SU-DHL-6 (cell line): ENCODE results near the gene RPS27.

Experiments used
- H2AFZ ChIP-seq: fragments of 200-600 bp; sonication (generic); 2 replicates; pipeline ENCODE4 v1.6.1; 2014; ENCODE audit warnings: low read depth, mild to moderate bottlenecking, moderate library complexity, mixed read lengths, antibody characterized with exemption, low read length; ENCODE audit not compliant: severe bottlenecking
- H3F3A ChIP-seq: fragments of 200-600 bp; shearing (Covaris generic); 2 replicates; pipeline ENCODE4 v1.6.0; 2016; ENCODE audit warnings: antibody characterized with exemption, mild to moderate bottlenecking; ENCODE audit not compliant: insufficient read depth
- H3K27ac ChIP-seq: fragments of 200-600 bp; sonication (generic); 2 replicates; pipeline ENCODE4 v1.5.1; 2016; ENCODE audit warnings: low read depth, mild to moderate bottlenecking, low read length, moderate library complexity, mixed read lengths
- H3K27me3 ChIP-seq: fragments of 200-600 bp; sonication (generic), shearing (Covaris generic); 2 replicates; pipeline ENCODE4 v1.6.0; 2014; ENCODE audit warnings: mild to moderate bottlenecking, low read length
- H3K36me3 ChIP-seq: fragments of 200-600 bp; sonication (generic); 2 replicates; pipeline ENCODE4 v1.6.1; 2014; ENCODE audit warnings: mild to moderate bottlenecking, low read length, mixed read lengths
- H3K4me2 ChIP-seq: fragments of 300-600, 200-600 bp; shearing (Covaris generic), sonication (generic); 2 replicates; pipeline ENCODE4 v1.6.0; 2014; ENCODE audit warnings: low read length, low read depth, mild to moderate bottlenecking; ENCODE audit not compliant: poor library complexity, severe bottlenecking
- H3K4me3 ChIP-seq: fragments of 200-600 bp; sonication (generic); 2 replicates; pipeline ENCODE4 v1.5.1; 2014; ENCODE audit warnings: antibody characterized with exemption, low read length, mild to moderate bottlenecking, mixed read lengths; ENCODE audit not compliant: insufficient read depth, poor library complexity, severe bottlenecking
- H3K79me2 ChIP-seq: fragments of 200-600 bp; sonication (generic); 2 replicates; pipeline ENCODE4 v1.6.1; 2014; ENCODE audit warnings: mild to moderate bottlenecking, low read length, moderate library complexity; ENCODE audit not compliant: insufficient read depth
- H3K9ac ChIP-seq: fragments of 200-600 bp; sonication (generic); 2 replicates; pipeline ENCODE4 v1.7.0; 2014; ENCODE audit warnings: mild to moderate bottlenecking, low read length
- H3K9me2 ChIP-seq: fragments of 200-600 bp; sonication (generic); replicated peaks from 2 replicates; pipeline ENCODE4 v1.6.1; 2014; ENCODE audit warnings: low read length; ENCODE audit not compliant: insufficient read depth
- H3K9me3 ChIP-seq: fragments of 200-600 bp; sonication (generic); 2 replicates; pipeline ENCODE4 v1.6.1; 2014; ENCODE audit warnings: low read length, mixed read lengths; ENCODE audit not compliant: insufficient read depth
- H4K20me1 ChIP-seq: fragments of 200-600 bp; sonication (generic); 2 replicates; pipeline ENCODE4 v1.6.1; 2014; ENCODE audit warnings: low read depth, mild to moderate bottlenecking, antibody characterized with exemption, low read length, moderate library complexity, mixed read lengths
- EZH2phosphoT487 ChIP-seq: fragments of 200-600 bp; sonication (generic), shearing (Covaris generic); conservative IDR thresholded peaks from 2 replicates; pipeline ENCODE4 v1.6.1; 2018; ENCODE audit warnings: mild to moderate bottlenecking, antibody characterized with exemption, low read length, moderate library complexity, mixed read lengths
- TF ChIP-seq, protein P1 (sequence below): fragments of 200-600 bp; sonication (generic); IDR thresholded peaks from one replicate; pipeline ENCODE4 v1.5.1; 2017; ENCODE audit warnings: antibody characterized with exemption, mild to moderate bottlenecking, low read length, moderate library complexity; ENCODE audit not compliant: insufficient read depth, poor library complexity, severe bottlenecking

Gene RPS27

DNA sequence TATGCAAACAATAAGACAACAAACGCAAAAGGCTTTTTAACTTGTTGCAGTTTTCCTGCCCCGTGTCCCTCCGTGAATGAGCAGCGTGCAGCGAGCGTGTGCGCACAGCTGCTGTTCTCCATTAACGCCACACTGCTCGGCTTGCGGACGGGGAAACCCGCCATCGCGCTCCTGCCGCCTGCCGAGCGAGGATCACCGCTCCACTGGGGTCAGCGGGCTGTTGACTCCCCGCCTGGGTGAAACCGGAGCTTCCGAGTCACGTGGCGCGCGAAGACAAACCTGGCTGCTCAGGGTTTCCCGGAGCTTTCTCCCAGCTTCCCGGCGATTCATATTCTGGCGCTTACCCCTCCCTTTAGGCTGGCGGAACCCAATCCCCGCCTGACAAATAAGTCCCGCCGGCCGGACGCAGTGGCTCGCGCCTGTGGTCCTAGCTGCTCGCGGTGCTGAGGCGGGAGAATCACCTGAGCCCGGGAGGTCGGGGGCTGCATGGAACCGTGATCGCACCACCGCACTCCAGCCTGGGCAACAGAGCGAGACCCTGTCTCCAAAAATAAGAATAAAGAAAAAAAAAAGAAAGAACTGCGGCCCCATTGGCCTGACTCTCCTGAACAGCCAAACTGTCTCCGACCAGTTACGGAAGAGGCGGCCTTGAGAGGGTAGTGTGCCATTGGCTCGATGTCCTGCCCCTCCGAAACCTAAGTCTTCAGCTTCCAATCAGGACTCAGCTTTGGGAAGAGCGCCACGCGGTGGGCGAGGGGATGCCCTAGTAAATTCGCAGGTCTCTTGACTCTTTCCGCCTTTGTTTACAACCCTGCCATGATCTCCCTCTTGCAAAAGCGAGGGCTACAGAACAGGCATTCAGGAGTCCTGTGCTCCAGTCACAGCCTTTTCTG, 23.2 kb upstream of the RPS27 start, which contains the start of gene CREB3L4:
Gene CREB3L4, plus strand, starts transcription at position 796 of the 893 bp plus-strand sequence. CDS start 624 bp downstream, outside the sequence.
- Histone ChIP-seq H4K20me1 (no peaks in the 10 kb centered on the region), H3K9me3 (no peaks in the 10 kb centered on the region), H3F3A (peaks cover 25% of the 10 kb centered on the region), H3K27ac (peak within 1 kb of the TSS; percentile 91), H3K27me3 (no peaks in the 10 kb centered on the region), H2AFZ (peak within 1 kb of the TSS; percentile 64), H3K4me2 (peak within 1 kb of the TSS; percentile 77), H3K9me2 (no peaks in the 10 kb centered on the region), H3K9ac (peak within 1 kb of the TSS; percentile 83), H3K4me3 (peak within 1 kb of the TSS; percentile 64), H3K79me2 (peaks cover 25% of the 10 kb centered on the region; the same call in 1 of the 2 replicates), H3K36me3 (no peaks in the 10 kb centered on the region)
- no peak for TF ChIP-seq EZH2phosphoT487
- TF ChIP-seq, protein P1, sequence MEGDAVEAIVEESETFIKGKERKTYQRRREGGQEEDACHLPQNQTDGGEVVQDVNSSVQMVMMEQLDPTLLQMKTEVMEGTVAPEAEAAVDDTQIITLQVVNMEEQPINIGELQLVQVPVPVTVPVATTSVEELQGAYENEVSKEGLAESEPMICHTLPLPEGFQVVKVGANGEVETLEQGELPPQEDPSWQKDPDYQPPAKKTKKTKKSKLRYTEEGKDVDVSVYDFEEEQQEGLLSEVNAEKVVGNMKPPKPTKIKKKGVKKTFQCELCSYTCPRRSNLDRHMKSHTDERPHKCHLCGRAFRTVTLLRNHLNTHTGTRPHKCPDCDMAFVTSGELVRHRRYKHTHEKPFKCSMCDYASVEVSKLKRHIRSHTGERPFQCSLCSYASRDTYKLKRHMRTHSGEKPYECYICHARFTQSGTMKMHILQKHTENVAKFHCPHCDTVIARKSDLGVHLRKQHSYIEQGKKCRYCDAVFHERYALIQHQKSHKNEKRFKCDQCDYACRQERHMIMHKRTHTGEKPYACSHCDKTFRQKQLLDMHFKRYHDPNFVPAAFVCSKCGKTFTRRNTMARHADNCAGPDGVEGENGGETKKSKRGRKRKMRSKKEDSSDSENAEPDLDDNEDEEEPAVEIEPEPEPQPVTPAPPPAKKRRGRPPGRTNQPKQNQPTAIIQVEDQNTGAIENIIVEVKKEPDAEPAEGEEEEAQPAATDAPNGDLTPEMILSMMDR: peak; percentile 13

DNA sequence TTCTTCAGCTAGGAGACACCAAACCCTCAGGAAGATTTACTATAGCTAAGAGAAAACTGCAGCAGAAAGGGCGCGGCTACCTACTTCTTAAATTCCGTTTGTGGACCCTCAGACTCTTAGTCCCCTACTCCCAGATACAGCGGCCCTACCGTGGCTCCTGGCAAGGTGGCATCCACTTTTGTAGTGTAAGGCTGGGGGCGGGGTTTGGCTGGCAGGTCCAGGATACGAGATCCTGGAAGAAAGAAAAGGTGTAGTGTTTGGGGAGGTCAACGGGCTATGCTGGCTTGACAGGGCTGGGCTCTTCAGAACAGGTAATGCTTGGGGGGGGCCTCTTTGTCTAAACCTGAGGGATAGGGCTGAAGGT, 22.6 kb upstream of the RPS27 start:
- Histone ChIP-seq H3K79me2 (peaks cover 19% of the 10 kb centered on the region; the same call in 1 of the 2 replicates), H3K4me2 (peak overlapping the region; percentile 77), H4K20me1 (no peaks in the 10 kb centered on the region), H2AFZ (peak overlapping the region; percentile 64), H3K36me3 (no peaks in the 10 kb centered on the region), H3K9ac (peak overlapping the region; percentile 83), H3K4me3 (peak overlapping the region; percentile 64), H3F3A (peaks cover 19% of the 10 kb centered on the region), H3K27ac (peak overlapping the region; percentile 91), H3K9me3 (no peaks in the 10 kb centered on the region), H3K9me2 (no peaks in the 10 kb centered on the region), H3K27me3 (no peaks in the 10 kb centered on the region)
- TF ChIP-seq EZH2phosphoT487: no peak
- TF ChIP-seq, protein P1: no peak

DNA sequence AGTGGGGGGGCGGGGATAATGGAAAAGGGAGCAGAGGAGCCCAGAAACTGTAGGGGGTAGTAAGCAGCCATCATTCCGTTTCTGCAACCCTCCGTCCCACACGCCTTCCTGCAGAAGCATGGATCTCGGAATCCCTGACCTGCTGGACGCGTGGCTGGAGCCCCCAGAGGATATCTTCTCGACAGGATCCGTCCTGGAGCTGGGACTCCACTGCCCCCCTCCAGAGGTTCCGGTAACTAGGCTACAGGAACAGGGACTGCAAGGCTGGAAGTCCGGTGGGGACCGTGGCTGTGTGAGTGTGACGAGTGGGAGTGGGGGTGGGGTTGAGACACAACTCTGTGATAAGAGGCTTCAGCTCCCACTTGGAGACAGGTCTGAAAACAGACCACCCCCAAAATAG, 22.2 kb upstream of the RPS27 start:
- H3F3A ChIP-seq: peaks cover 18% of the 10 kb centered on the region
- H2AFZ ChIP-seq: no peak overlapping the region
- H3K4me3 ChIP-seq: peak overlapping the region; percentile 64

More for the DNA sequence above, 22.2 kb upstream of the RPS27 start:
- H3K9me3 ChIP-seq: no peaks in the 10 kb centered on the region
- H4K20me1 ChIP-seq: no peaks in the 10 kb centered on the region
- H3K9ac ChIP-seq: peak overlapping the region; percentile 83
- H3K4me2 ChIP-seq: peak overlapping the region; percentile 77
- no peaks in the 10 kb centered on the region for H3K9me2 ChIP-seq
- no peak for TF ChIP-seq EZH2phosphoT487
- TF ChIP-seq, protein P1: no peak
- H3K79me2 ChIP-seq: peaks cover 16% of the 10 kb centered on the region; the same call in 1 of the 2 replicates
- H3K36me3 ChIP-seq: no peaks in the 10 kb centered on the region
- H3K27me3 ChIP-seq: no peaks in the 10 kb centered on the region
- no peak overlapping the region for H3K27ac ChIP-seq
